HepG2 (cell line): ENCODE measurements around the gene SNRNP200. TPM values are rescaled to one million over a fixed set of nuclear protein-coding genes. Genes with fewer than 3 reads are reported as not detected.

ENCODE experiments used
- ATAC-seq: fragments of 200-7000 bp; cut with Tn5 transposase; 3 replicates; pipeline ENCODE4 v1.9.1; 2020; ENCODE audit warnings: mild to moderate bottlenecking, moderate library complexity
- BruUV-seq: library from RNA; stranded (reverse); fragments of 400-500 nt; replicated peaks from 2 replicates; lab custom pipeline; 2021; lab: Mats Ljungman, UMichigan
- CTCF ChIA-PET: fragments of 300-600 bp; formaldehyde crosslinking; extraction: SDS; loops from one replicate; lab custom pipeline; 2021; ENCODE audit warnings: low total read pairs, inconsistent platforms, low intra/inter-chr PET ratio; lab: Yijun Ruan, JAX
- POLR2A ChIA-PET: fragments of 350-600 bp; sonication (Branson Sonifier 250); formaldehyde crosslinking; loops from one replicate; lab custom pipeline; 2020; ENCODE audit warnings: antibody characterized with exemption, inconsistent platforms; lab: Yijun Ruan, JAX
- DNase-seq: peaks from one replicate; pipeline ENCODE4 v3.0.0-alpha.2; 2015; ENCODE audit warnings: low spot score
- FAIRE-seq: peaks from 3 replicates; lab custom pipeline; 2011; peaks lifted over from hg19 to GRCh38; lab: Jason Lieb, UNC
- H2AFZ ChIP-seq: one replicate; pipeline ENCODE4 v1.6.1; 2011; ENCODE audit warnings: low read length, inconsistent platforms
- H3K27ac ChIP-seq: fragments of 300-600 bp; 3 replicates; pipeline ENCODE4 v1.8.0; 2011; ENCODE audit warnings: mixed run types, mild to moderate bottlenecking, mixed read lengths, low read length, inconsistent platforms; ENCODE audit not compliant: insufficient read depth; ENCODE audit errors: extremely low read length
- H3K27me3 ChIP-seq, 2 experiments: fragments of 200-600 bp in 1 of 2; 2 replicates in 1 of 2; 3 replicates in 1 of 2; pipeline versions ENCODE4 v1.6.0 to v1.8.0; 2011; ENCODE audit warnings: low read length in 2 of 2, mild to moderate bottlenecking in 2 of 2, moderate library complexity in 2 of 2, inconsistent platforms in 1 of 2; ENCODE audit not compliant: insufficient read depth in 2 of 2, control insufficient read depth in 1 of 2
- H3K36me3 ChIP-seq, 2 experiments: fragments of 200-600 bp in 1 of 2; replicated peaks in 1 of 2; 2 replicates in 1 of 2; 3 replicates in 1 of 2; pipeline versions ENCODE4 v1.5.1 to v1.8.0; 2011; ENCODE audit warnings: low read length in 2 of 2, inconsistent platforms in 1 of 2; ENCODE audit not compliant: insufficient read depth in 2 of 2, control insufficient read depth in 1 of 2
- H3K4me1 ChIP-seq: 2 replicates; pipeline ENCODE4 v1.5.1; 2012; ENCODE audit warnings: low read length, inconsistent platforms; ENCODE audit not compliant: insufficient read depth
- H3K4me2 ChIP-seq: 2 replicates; pipeline ENCODE4 v1.6.0; 2011; ENCODE audit warnings: low read depth, low read length, inconsistent platforms
- H3K4me3 ChIP-seq, 3 experiments: fragments of 200-600 bp in 1 of 3; sonication (generic), shearing (Covaris generic) in 1 of 3; replicated peaks in 1 of 3; 2 replicates each; pipeline ENCODE4 v1.5.1; 2011 to 2016; ENCODE audit warnings: low read length in 3 of 3, inconsistent platforms in 2 of 3, low read depth in 2 of 3, mild to moderate bottlenecking in 2 of 3, control low read depth in 1 of 3, mixed read lengths in 1 of 3; ENCODE audit not compliant: insufficient read depth in 1 of 3
- H3K79me2 ChIP-seq: one replicate; pipeline ENCODE4 v1.6.1; 2011; ENCODE audit warnings: low read length, inconsistent platforms; ENCODE audit not compliant: insufficient read depth
- H3K9ac ChIP-seq: 2 replicates; pipeline ENCODE4 v1.6.0; 2011; ENCODE audit warnings: mild to moderate bottlenecking, low read depth, low read length, inconsistent platforms; ENCODE audit not compliant: insufficient read depth
- H3K9me3 ChIP-seq: 2 replicates; pipeline ENCODE4 v1.5.1; 2012; ENCODE audit warnings: mild to moderate bottlenecking, low read length
- H4K20me1 ChIP-seq: 2 replicates; pipeline ENCODE4 v1.6.0; 2011; ENCODE audit warnings: inconsistent platforms, mild to moderate bottlenecking, low read length, moderate library complexity; ENCODE audit not compliant: insufficient read depth
- BORCS8-MEF2B ChIP-seq: sonication (generic); formaldehyde crosslinking; IDR thresholded peaks from 2 replicates; pipeline ENCODE4 v1.8.0; 2022; ENCODE audit warnings: mild to moderate bottlenecking, missing genetic modification reagents
- CENPT ChIP-seq: sonication (generic); formaldehyde crosslinking; IDR thresholded peaks from 2 replicates; pipeline ENCODE4 v1.8.0; 2022; ENCODE audit warnings: low read depth, mild to moderate bottlenecking, moderate library complexity, missing genetic modification reagents
- KMT2A ChIP-seq: sonication (generic); formaldehyde crosslinking; IDR thresholded peaks from 2 replicates; pipeline ENCODE4 v1.4.0; 2020; ENCODE audit warnings: missing genetic modification reagents
- MXI1 ChIP-seq: IDR thresholded peaks from 3 replicates; pipeline ENCODE4 v1.6.1; 2012; ENCODE audit warnings: low read depth, low read length, inconsistent platforms, borderline replicate concordance
- POLR2G ChIP-seq: fragments of 200-400 bp; formaldehyde crosslinking; IDR thresholded peaks from 2 replicates; pipeline ENCODE4 v1.6.1; 2018; ENCODE audit warnings: mild to moderate bottlenecking, low read depth, low read length, moderate library complexity
- PRMT3 ChIP-seq: sonication (generic); formaldehyde crosslinking; IDR thresholded peaks from 2 replicates; pipeline ENCODE4 v1.8.1; 2022; ENCODE audit warnings: low read depth, mild to moderate bottlenecking, moderate library complexity, missing genetic modification reagents, borderline replicate concordance
- RBFOX2 ChIP-seq: fragments of 200-400 bp; formaldehyde crosslinking; IDR thresholded peaks from 2 replicates; pipeline ENCODE4 v1.6.1; 2017; ENCODE audit warnings: low read depth, mild to moderate bottlenecking, low read length
- STAG1 ChIP-seq: sonication (generic); formaldehyde crosslinking; IDR thresholded peaks from 2 replicates; pipeline ENCODE4 v1.4.0; 2020; ENCODE audit warnings: missing genetic modification reagents
- ZNF367 ChIP-seq: sonication (generic); formaldehyde crosslinking; IDR thresholded peaks from 2 replicates; pipeline ENCODE4 v1.4.0; 2020; ENCODE audit warnings: missing genetic modification reagents, borderline replicate concordance
- ZNF841 ChIP-seq: sonication (generic); formaldehyde crosslinking; IDR thresholded peaks from 2 replicates; pipeline ENCODE4 v1.8.1; 2023; ENCODE audit warnings: missing genetic modification reagents, borderline replicate concordance
- WGBS: methylation state at CpG from one replicate; pipeline ENCODE4 v1.1.6; 2017; ENCODE audit warnings: low lambda C conversion rate; 5-methylcytosine and 5-hydroxymethylcytosine counted together
- in situ Hi-C: cut with HindIII; loops from 2 replicates; pipeline ENCODE4 v1.10.0; 2017; ENCODE audit warnings: low pct_unique_long_range_greater_than_20kb; ENCODE audit not compliant: extremely low pct_ligation_motif_present
- intact Hi-C: fragments of 100-400 bp; cut with micrococcal nuclease; formaldehyde crosslinking; loops from one replicate; pipeline ENCODE4 v1.10.0; 2022; ENCODE audit not compliant: unreplicated experiment
- polyA plus RNA-seq, 8 experiments: library from polyadenylated mRNA; depleted of rRNA in 3 of 8; stranded (reverse) in 7 of 8; unstranded in 1 of 8; fragments of >200 nt; fragmentation: Illumina TruSeq in 4 of 8; extraction: Trizol in 4 of 8; gene quantifications; 2 replicates each; pipeline versions ENCODE4 v1.2.1 to v1.2.3, GENCODE V29; 2011 to 2016; ENCODE audit warnings: low read depth in 4 of 8, missing spikeins in 1 of 8, mixed read lengths in 1 of 8; ENCODE audit not compliant: insufficient read depth in 1 of 8
- total RNA-seq, 5 experiments: library from RNA; depleted of rRNA; stranded (reverse); fragments of >200 nt; fragmentation: Illumina TruSeq; extraction: Trizol; gene quantifications; 2 replicates each; pipeline ENCODE4 v1.2.3, GENCODE V29; 2016; ENCODE audit warnings: low read depth in 1 of 5

The SNRNP200 gene
- total and polyA plus RNA-seq, 2 of the 13 experiments (the other 11 are each of a cell fraction or from before 2014, with no cell fraction given) = 99.0 to 232 TPM

DNA sequence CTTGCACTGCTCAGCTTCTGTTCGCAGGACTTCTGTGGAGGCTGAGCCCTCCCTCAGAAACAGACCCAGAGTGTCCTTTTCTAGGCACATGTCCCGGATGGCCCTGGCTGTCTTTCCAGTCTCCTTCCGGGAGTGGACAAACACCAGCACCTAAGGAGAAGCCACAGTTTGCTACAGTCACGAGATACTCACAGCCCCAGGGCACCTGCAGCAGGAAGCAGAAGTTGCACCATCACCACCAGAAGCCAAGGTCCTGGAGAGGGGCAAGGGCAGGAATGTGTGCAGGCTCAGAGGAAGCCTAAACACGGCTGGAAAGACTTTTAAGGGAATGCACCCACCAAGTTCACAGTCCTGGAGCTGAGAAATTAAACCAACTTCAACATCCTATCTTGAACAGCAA is 13.6 kb downstream of the SNRNP200 start:
- no TSS peak for BruUV-seq
- Histone ChIP-seq H3K27ac (no peak overlapping the region), H3K9ac (no peak overlapping the region), H3K36me3 (peaks cover 73 to 98% of the 10 kb centered on the region in 2 experiments), H3K27me3 (no peaks in the 10 kb centered on the region), H3K9me3 (no peaks in the 10 kb centered on the region), H3K79me2 (no peaks in the 10 kb centered on the region), H4K20me1 (no peaks in the 10 kb centered on the region), H3K4me1 (no peaks in the 10 kb centered on the region), H3K4me3 (no peak overlapping the region), H3K4me2 (no peak overlapping the region), H2AFZ (no peak overlapping the region)
- intact Hi-C loops = no loop called here
- ChIA-PET POLR2A (interaction anchor here (1.0 to 1.6 kb wide), 2 partner anchors 14 to 18 kb away, joined by 4 read pairs; partner anchors contain the start of gene SNRNP200), CTCF (no interaction called here)
- no peak for TF ChIP-seq PRMT3 (CRISPR knock-in tag)
- TF ChIP-seq KMT2A (CRISPR knock-in tag) = no peak
- TF ChIP-seq POLR2G = 0 out of 2 replicates have a peak, but pooled peaks have one; percentile 31
- TF ChIP-seq ZNF841 (CRISPR knock-in tag) = no peak
- 0 out of 2 replicates have a peak, but pooled peaks have one; percentile 24 for TF ChIP-seq BORCS8-MEF2B (CRISPR knock-in tag)
- TF ChIP-seq STAG1 = no peak
- no peak for TF ChIP-seq ZNF367 (CRISPR knock-in tag)
- WGBS = 98% methylated on average over 4 of the region's 5 CpGs
- FAIRE-seq = no peak
- in situ Hi-C loops = no loop called here
- no peak for DNase-seq
- no peak for ATAC-seq

DNA sequence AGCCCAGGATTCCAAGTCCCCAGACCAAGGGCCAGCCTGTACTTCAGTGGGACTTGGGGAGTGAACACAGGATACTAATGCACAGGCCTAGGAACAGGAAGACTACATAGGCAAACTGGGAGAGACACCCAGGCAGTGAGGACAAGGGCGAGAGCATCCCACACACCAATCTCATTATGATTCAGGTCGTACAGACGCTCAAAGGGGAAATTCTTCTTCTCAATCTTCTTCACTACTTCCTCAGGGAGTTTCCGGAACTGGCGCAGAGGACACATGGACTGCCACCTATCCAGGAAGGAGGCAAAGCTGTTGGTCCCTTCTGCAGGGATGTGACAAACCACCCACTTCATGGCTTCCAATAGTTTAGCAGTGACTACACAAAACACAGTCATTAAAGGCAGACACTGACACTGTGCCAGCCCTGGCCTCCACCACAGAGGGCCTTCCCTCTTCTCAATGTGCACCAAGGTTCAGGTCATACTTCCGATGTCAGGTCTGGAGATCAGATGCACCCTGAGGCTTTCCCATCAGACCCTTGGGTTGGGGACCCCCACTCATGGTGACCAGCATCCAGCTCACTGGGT is 18.0 kb downstream of the SNRNP200 start:
- Histone ChIP-seq H3K27me3 (no peaks in the 10 kb centered on the region), H3K79me2 (no peaks in the 10 kb centered on the region), H2AFZ (no peak overlapping the region), H3K36me3 (peaks cover 85 to 99% of the 10 kb centered on the region in 2 experiments), H3K4me2 (no peak overlapping the region), H3K27ac (no peak overlapping the region), H3K9ac (no peak overlapping the region), H3K9me3 (no peaks in the 10 kb centered on the region), H3K4me1 (no peaks in the 10 kb centered on the region), H4K20me1 (no peaks in the 10 kb centered on the region), H3K4me3 (no peak overlapping the region)
- WGBS = 98% methylated on average over 6 of the region's 6 CpGs
- TF ChIP-seq MXI1 = 0 out of 3 replicates have a peak, but pooled peaks have one; percentile 5
- TF ChIP-seq RBFOX2 = 0 out of 2 replicates have a peak, but pooled peaks have one; percentile 7
- no peak for TF ChIP-seq CENPT (CRISPR knock-in tag)
- intact Hi-C loops = no loop called here
- BruUV-seq = no TSS peak
- ChIA-PET CTCF (no interaction called here), POLR2A (interaction anchor here (1.4 to 1.6 kb wide), 2 partner anchors 12 to 18 kb away, joined by 3 to 4 read pairs; partner anchors contain the start of gene SNRNP200)
- no peak for ATAC-seq
- no peak for FAIRE-seq
- in situ Hi-C loops = no loop called here
- no peak for DNase-seq
